Progenitor cell of endocrine pancreas (in vitro differentiated cells): ENCODE measurements around the gene PRPH. TPM values are rescaled to one million over a fixed set of nuclear protein-coding genes. Genes with fewer than 3 reads are reported as not detected.
"Not testable (repeated sequence)": the region's sequence is repeated elsewhere in the genome, so short reads cannot be mapped to it uniquely, and the experiment has no call there.

ENCODE experiments used
- DNase-seq: peaks from one replicate; pipeline ENCODE4 v3.0.0; 2021; ENCODE audit warnings: low spot score; ENCODE audit not compliant: unreplicated experiment
- H3K27ac Mint-ChIP-seq: 2 replicates; pipeline ENCODE4 v1.8.0; 2021; ENCODE audit warnings: mild to moderate bottlenecking, moderate library complexity, mixed read lengths
- H3K27me3 Mint-ChIP-seq: 2 replicates; pipeline ENCODE4 v1.8.0; 2021; ENCODE audit warnings: mixed read lengths
- H3K36me3 Mint-ChIP-seq: 2 replicates; pipeline ENCODE4 v1.8.0; 2022; ENCODE audit warnings: mixed read lengths; ENCODE audit not compliant: insufficient read depth
- H3K4me1 Mint-ChIP-seq: 2 replicates; pipeline ENCODE4 v1.8.0; 2021; ENCODE audit warnings: low read depth, mixed read lengths
- H3K4me3 Mint-ChIP-seq: 2 replicates; pipeline ENCODE4 v1.8.0; 2021; ENCODE audit warnings: low read depth, mild to moderate bottlenecking, moderate library complexity, mixed read lengths
- H3K9me3 Mint-ChIP-seq: 2 replicates; pipeline ENCODE4 v1.8.0; 2021; ENCODE audit warnings: low read depth, mixed read lengths
- total RNA-seq: library from RNA; stranded (reverse); gene quantifications from 2 replicates; pipeline ENCODE4 v1.2.1, GENCODE V29; 2021
- TF ChIP-seq, protein P1 (sequence below): fragments of 200-600 bp; sonication (generic); IDR thresholded peaks from one replicate; pipeline ENCODE4 v1.5.0; 2021; ENCODE audit warnings: antibody characterized with exemption, mild to moderate bottlenecking; ENCODE audit not compliant: unreplicated experiment

Gene PRPH
- total RNA-seq, 1 donor from 2014 or later = 0.62 TPM

GRCh38 chr12:49264466-49264872, 30.5 kb upstream of the PRPH start:
- H3K36me3 Mint-ChIP-seq = peaks cover 6% of the 10 kb centered on the region
- no peaks in the 10 kb centered on the region for H3K27me3 Mint-ChIP-seq
- no peaks in the 10 kb centered on the region for H3K9me3 Mint-ChIP-seq
- peak overlapping the region; percentile 98 for H3K27ac Mint-ChIP-seq
- peak overlapping the region; percentile 87 for H3K4me3 Mint-ChIP-seq
- TF ChIP-seq, protein P1, sequence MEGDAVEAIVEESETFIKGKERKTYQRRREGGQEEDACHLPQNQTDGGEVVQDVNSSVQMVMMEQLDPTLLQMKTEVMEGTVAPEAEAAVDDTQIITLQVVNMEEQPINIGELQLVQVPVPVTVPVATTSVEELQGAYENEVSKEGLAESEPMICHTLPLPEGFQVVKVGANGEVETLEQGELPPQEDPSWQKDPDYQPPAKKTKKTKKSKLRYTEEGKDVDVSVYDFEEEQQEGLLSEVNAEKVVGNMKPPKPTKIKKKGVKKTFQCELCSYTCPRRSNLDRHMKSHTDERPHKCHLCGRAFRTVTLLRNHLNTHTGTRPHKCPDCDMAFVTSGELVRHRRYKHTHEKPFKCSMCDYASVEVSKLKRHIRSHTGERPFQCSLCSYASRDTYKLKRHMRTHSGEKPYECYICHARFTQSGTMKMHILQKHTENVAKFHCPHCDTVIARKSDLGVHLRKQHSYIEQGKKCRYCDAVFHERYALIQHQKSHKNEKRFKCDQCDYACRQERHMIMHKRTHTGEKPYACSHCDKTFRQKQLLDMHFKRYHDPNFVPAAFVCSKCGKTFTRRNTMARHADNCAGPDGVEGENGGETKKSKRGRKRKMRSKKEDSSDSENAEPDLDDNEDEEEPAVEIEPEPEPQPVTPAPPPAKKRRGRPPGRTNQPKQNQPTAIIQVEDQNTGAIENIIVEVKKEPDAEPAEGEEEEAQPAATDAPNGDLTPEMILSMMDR = no peak
- DNase-seq = no peak
- peaks cover 5% of the 10 kb centered on the region for H3K4me1 Mint-ChIP-seq

GRCh38 chr12:49264873-49265792, 29.8 kb upstream of the PRPH start, which contains the start of gene TUBA1C:
TSS of gene TUBA1C (plus strand) at chr12:49265082. CDS start at chr12:49265182, 100 bp downstream.
- no peaks in the 10 kb centered on the region for H3K9me3 Mint-ChIP-seq
- TF ChIP-seq, protein P1 = no peak
- peak within 1 kb of the TSS; percentile 98 for H3K27ac Mint-ChIP-seq
- peak; percentile 89 for DNase-seq
- H3K27me3 Mint-ChIP-seq = no peaks in the 10 kb centered on the region
- H3K36me3 Mint-ChIP-seq = peaks cover 12% of the 10 kb centered on the region
- peak within 1 kb of the TSS; percentile 87 for H3K4me3 Mint-ChIP-seq
- peaks cover 5% of the 10 kb centered on the region for H3K4me1 Mint-ChIP-seq

DNA sequence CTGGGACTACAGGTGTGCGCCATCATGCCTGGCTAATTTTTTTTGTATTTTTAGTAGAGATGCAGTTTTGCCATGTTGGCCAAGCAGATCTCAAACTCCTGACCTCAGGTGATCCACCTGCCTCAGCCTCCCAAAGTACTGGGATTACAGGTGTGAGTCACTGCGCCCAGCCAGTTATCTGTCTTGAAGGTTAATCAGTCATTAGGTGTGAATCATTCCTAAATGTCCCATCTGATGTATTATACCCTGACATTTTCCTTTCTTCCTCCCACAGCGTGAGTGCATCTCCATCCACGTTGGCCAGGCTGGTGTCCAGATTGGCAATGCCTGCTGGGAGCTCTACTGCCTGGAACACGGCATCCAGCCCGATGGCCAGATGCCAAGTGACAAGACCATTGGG, 25.8 kb upstream of the PRPH start:
- H3K4me1 Mint-ChIP-seq, DNase-seq, H3K27ac Mint-ChIP-seq, H3K9me3 Mint-ChIP-seq, H3K4me3 Mint-ChIP-seq, H3K27me3 Mint-ChIP-seq: not testable (repeated sequence)
- peaks cover 22% of the 10 kb centered on the region for H3K36me3 Mint-ChIP-seq

DNA sequence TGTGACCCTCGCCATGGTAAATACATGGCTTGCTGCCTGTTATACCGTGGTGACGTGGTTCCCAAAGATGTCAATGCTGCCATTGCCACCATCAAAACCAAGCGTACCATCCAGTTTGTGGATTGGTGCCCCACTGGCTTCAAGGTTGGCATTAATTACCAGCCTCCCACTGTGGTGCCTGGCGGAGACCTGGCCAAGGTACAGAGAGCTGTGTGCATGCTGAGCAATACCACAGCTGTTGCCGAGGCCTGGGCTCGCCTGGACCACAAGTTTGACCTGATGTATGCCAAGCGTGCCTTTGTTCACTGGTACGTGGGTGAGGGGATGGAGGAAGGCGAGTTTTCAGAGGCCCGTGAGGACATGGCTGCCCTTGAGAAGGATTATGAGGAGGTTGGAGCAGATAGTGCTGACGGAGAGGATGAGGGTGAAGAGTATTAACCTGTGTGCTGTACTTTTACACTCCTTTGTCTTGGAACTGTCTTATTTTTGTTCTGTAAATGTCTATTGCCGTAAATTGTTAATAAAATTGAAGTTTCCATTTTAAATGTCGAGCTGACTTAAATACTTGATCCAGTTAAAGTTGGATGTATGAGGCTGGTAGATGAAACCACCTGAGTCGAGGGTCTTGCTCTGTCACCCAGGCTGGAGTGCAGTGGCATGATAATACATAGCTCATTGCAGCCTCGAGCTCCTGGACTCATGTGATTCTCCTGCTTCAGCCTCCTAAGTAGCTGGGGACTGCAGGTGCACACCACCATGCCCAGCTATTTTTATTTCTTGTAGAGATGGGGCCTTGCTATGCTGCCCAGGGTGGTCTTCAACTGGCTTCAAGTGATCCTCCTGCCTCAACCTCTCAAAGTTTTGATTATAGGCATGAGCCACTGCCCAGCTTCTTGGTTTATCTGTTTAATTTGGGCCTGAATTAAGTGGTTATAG, 21.9 kb upstream of the PRPH start:
- Mint-ChIP-seq H3K4me3 (no peak overlapping the region), H3K9me3 (no peaks in the 10 kb centered on the region), H3K27ac (no peak overlapping the region), H3K36me3 (peaks cover 19% of the 10 kb centered on the region), H3K27me3 (peaks cover 3% of the 10 kb centered on the region), H3K4me1 (peaks cover 3% of the 10 kb centered on the region)
- no peak for DNase-seq
- TF ChIP-seq, protein P1 = no peak

- Mint-ChIP-seq H3K36me3 (peaks cover 17% of the 10 kb centered on the region), H3K4me1 (no peaks in the 10 kb centered on the region), H3K4me3 (no peak overlapping the region), H3K27me3 (peaks cover 3% of the 10 kb centered on the region), H3K27ac (no peak overlapping the region), H3K9me3 (no peaks in the 10 kb centered on the region)
- no peak for DNase-seq
- TF ChIP-seq, protein P1 = no peak
Measured at GRCh38 chr12:49273726-49274395, 21.1 kb upstream of the PRPH start.
